ENCODE measurements around the gene C16orf96. TPM values are rescaled to one million over a fixed set of nuclear protein-coding genes. Genes with fewer than 3 reads are reported as not detected.

The C16orf96 gene
- total RNA-seq, 2 experiments from 2014 or later: 0.05 TPM; not detected in 1

GRCh38 chr16:4574919-4575705, 19.0 kb downstream of the C16orf96 start:
- Mint-ChIP-seq H3K27ac (no peak overlapping the region), H3K4me1 (peaks cover 8% of the 10 kb centered on the region), H3K27me3 (no peaks in the 10 kb centered on the region), H3K36me3 (ENCODE audit: low read depth) (no peaks in the 10 kb centered on the region), H3K9me3 (no peaks in the 10 kb centered on the region), H3K4me3 (no peak overlapping the region)
- ChIA-PET CTCF (interaction anchor here (1.0 to 1.2 kb wide), 2 partner anchors 12 to 29 kb away, joined by 4 to 5 read pairs; no protein-coding TSS in a partner anchor), POLR2A (no interaction called here)
- DNase-seq: no peak

GRCh38 chr16:4576008-4576407, 19.9 kb downstream of the C16orf96 start:
- no peaks in the 10 kb centered on the region for H3K9me3 Mint-ChIP-seq
- no peak for DNase-seq
- H3K36me3 Mint-ChIP-seq (ENCODE audit: low read depth): no peaks in the 10 kb centered on the region
- CTCF ChIA-PET: interaction anchor here (1.0 to 1.2 kb wide), 2 partner anchors 13 to 29 kb away, joined by 4 to 5 read pairs; no protein-coding TSS in a partner anchor
- POLR2A ChIA-PET: no interaction called here
- H3K27ac Mint-ChIP-seq: no peak overlapping the region
- peaks cover 6% of the 10 kb centered on the region for H3K4me1 Mint-ChIP-seq
- H3K4me3 Mint-ChIP-seq: no peak overlapping the region
- no peaks in the 10 kb centered on the region for H3K27me3 Mint-ChIP-seq

- Mint-ChIP-seq H3K27ac (no peak overlapping the region), H3K9me3 (no peaks in the 10 kb centered on the region), H3K4me1 (peaks cover 6% of the 10 kb centered on the region), H3K36me3 (ENCODE audit: low read depth) (no peaks in the 10 kb centered on the region), H3K4me3 (no peak overlapping the region), H3K27me3 (no peaks in the 10 kb centered on the region)
- CTCF ChIA-PET: no interaction called here
- no peak for DNase-seq
- POLR2A ChIA-PET: no interaction called here
Observed at GRCh38 chr16:4578961-4579530, 22.9 kb downstream of the C16orf96 start.

GRCh38 chr16:4580250-4580649, 24.1 kb downstream of the C16orf96 start:
- Mint-ChIP-seq H3K4me1 (no peaks in the 10 kb centered on the region), H3K9me3 (no peaks in the 10 kb centered on the region), H3K27ac (no peak overlapping the region), H3K4me3 (no peak overlapping the region), H3K27me3 (no peaks in the 10 kb centered on the region), H3K36me3 (ENCODE audit: low read depth) (no peaks in the 10 kb centered on the region)
- DNase-seq: no peak
- ChIA-PET POLR2A (no interaction called here), CTCF (no interaction called here)

- Mint-ChIP-seq H3K4me1 (peaks cover 4% of the 10 kb centered on the region), H3K9me3 (no peaks in the 10 kb centered on the region), H3K27me3 (peaks cover 8% of the 10 kb centered on the region), H3K27ac (no peak overlapping the region), H3K36me3 (ENCODE audit: low read depth) (no peaks in the 10 kb centered on the region), H3K4me3 (no peak overlapping the region)
- no peak for DNase-seq
- ChIA-PET CTCF (no interaction called here), POLR2A (no interaction called here)
Observed at GRCh38 chr16:4583906-4584305, 27.8 kb downstream of the C16orf96 start.

GRCh38 chr16:4586291-4586690, 30.2 kb downstream of the C16orf96 start:
- CTCF ChIA-PET: interaction anchor here (0.6 to 3.6 kb wide), 13 partner anchors 9 to 127 kb away, joined by 3 to 50 read pairs (median 3); partner anchors contain the start of gene CDIP1
- POLR2A ChIA-PET: no interaction called here
- no peak overlapping the region for H3K4me3 Mint-ChIP-seq
- H3K27me3 Mint-ChIP-seq: peaks cover 8% of the 10 kb centered on the region
- DNase-seq: no peak
- H3K9me3 Mint-ChIP-seq: no peaks in the 10 kb centered on the region
- no peak overlapping the region for H3K27ac Mint-ChIP-seq
- H3K36me3 Mint-ChIP-seq (ENCODE audit: low read depth): no peaks in the 10 kb centered on the region
- H3K4me1 Mint-ChIP-seq: peaks cover 4% of the 10 kb centered on the region

GRCh38 chr16:4588386-4588785, 32.2 kb downstream of the C16orf96 start:
- Mint-ChIP-seq H3K27ac (no peak overlapping the region), H3K4me3 (no peak overlapping the region), H3K9me3 (no peaks in the 10 kb centered on the region), H3K36me3 (ENCODE audit: low read depth) (no peaks in the 10 kb centered on the region), H3K27me3 (peaks cover 8% of the 10 kb centered on the region), H3K4me1 (peaks cover 4% of the 10 kb centered on the region)
- ChIA-PET POLR2A (no interaction called here), CTCF (interaction anchor here (0.7 to 3.6 kb wide), 3 partner anchors 14 to 124 kb away, joined by 3 to 50 read pairs (median 3); no protein-coding TSS in a partner anchor)
- DNase-seq: no peak

GRCh38 chr16:4588961-4589360, 32.8 kb downstream of the C16orf96 start:
- peaks cover 4% of the 10 kb centered on the region for H3K4me1 Mint-ChIP-seq
- H3K27ac Mint-ChIP-seq: no peak overlapping the region
- ChIA-PET CTCF (interaction anchor here (0.7 kb wide), 1 partner anchor 15 kb away, joined by 3 read pairs; no protein-coding TSS in a partner anchor), POLR2A (no interaction called here)
- H3K4me3 Mint-ChIP-seq: no peak overlapping the region
- no peaks in the 10 kb centered on the region for H3K36me3 Mint-ChIP-seq (ENCODE audit: low read depth)
- H3K27me3 Mint-ChIP-seq: peaks cover 8% of the 10 kb centered on the region
- H3K9me3 Mint-ChIP-seq: no peaks in the 10 kb centered on the region
- no peak for DNase-seq

GRCh38 chr16:4591191-4591590, 35.1 kb downstream of the C16orf96 start:
- no peaks in the 10 kb centered on the region for H3K4me1 Mint-ChIP-seq
- CTCF ChIA-PET: no interaction called here

GRCh38 chr16:4591706-4592470, 35.7 kb downstream of the C16orf96 start:
- POLR2A ChIA-PET: interaction anchor here (1.1 kb wide), 1 partner anchor 21 kb away, joined by 4 read pairs; no protein-coding TSS in a partner anchor
- H3K4me1 Mint-ChIP-seq: no peaks in the 10 kb centered on the region
- no peaks in the 10 kb centered on the region for H3K9me3 Mint-ChIP-seq
- DNase-seq: no peak
- CTCF ChIA-PET: no interaction called here
- no peak overlapping the region for H3K4me3 Mint-ChIP-seq
- H3K27me3 Mint-ChIP-seq: no peaks in the 10 kb centered on the region
- no peaks in the 10 kb centered on the region for H3K36me3 Mint-ChIP-seq (ENCODE audit: low read depth)
- no peak overlapping the region for H3K27ac Mint-ChIP-seq

More at GRCh38 chr16:4591191-4591590, 35.1 kb downstream of the C16orf96 start:
- Mint-ChIP-seq H3K4me3 (no peak overlapping the region), H3K36me3 (ENCODE audit: low read depth) (no peaks in the 10 kb centered on the region), H3K9me3 (no peaks in the 10 kb centered on the region), H3K27ac (no peak overlapping the region), H3K27me3 (peaks cover 3% of the 10 kb centered on the region)
- DNase-seq: no peak
- POLR2A ChIA-PET: interaction anchor here (1.1 kb wide), 1 partner anchor 22 kb away, joined by 4 read pairs; no protein-coding TSS in a partner anchor

GRCh38 chr16:4593086-4593485, 36.9 kb downstream of the C16orf96 start:
- Mint-ChIP-seq H3K27ac (no peak overlapping the region), H3K4me3 (no peak overlapping the region), H3K4me1 (no peaks in the 10 kb centered on the region), H3K36me3 (ENCODE audit: low read depth) (no peaks in the 10 kb centered on the region), H3K27me3 (no peaks in the 10 kb centered on the region), H3K9me3 (no peaks in the 10 kb centered on the region)
- DNase-seq: no peak
- POLR2A ChIA-PET: no interaction called here
- CTCF ChIA-PET: interaction anchor here (1.5 kb wide), 1 partner anchor 8 kb away, joined by 5 read pairs; no protein-coding TSS in a partner anchor

GRCh38 chr16:4594433-4595410, 38.6 kb downstream of the C16orf96 start:
- H3K27me3 Mint-ChIP-seq: peaks cover 2% of the 10 kb centered on the region

More at GRCh38 chr16:4594433-4595410, 38.6 kb downstream of the C16orf96 start:
- Mint-ChIP-seq H3K9me3 (no peaks in the 10 kb centered on the region), H3K27ac (no peak overlapping the region), H3K4me3 (no peak overlapping the region), H3K36me3 (ENCODE audit: low read depth) (no peaks in the 10 kb centered on the region), H3K4me1 (no peaks in the 10 kb centered on the region)
- no peak for DNase-seq
- ChIA-PET CTCF (interaction anchor here (1.1 to 1.5 kb wide), 2 partner anchors 9 to 88 kb away, joined by 4 to 5 read pairs; no protein-coding TSS in a partner anchor), POLR2A (no interaction called here)
